Frontal cortex (tissue), 4 donors: ENCODE measurements around the gene ADAMTSL3. TPM values are rescaled to one million over a fixed set of nuclear protein-coding genes. Genes with fewer than 3 reads are reported as not detected.
"Not testable (repeated sequence)": the region's sequence is repeated elsewhere in the genome, so short reads cannot be mapped to it uniquely, and the experiment has no call there.

Experiments used
- DNase-seq, 2 donors: peaks; one replicate each; pipeline ENCODE4 v3.0.0; 2012; ENCODE audit warnings: low spot score in 2 of 2
- FAIRE-seq: peaks from 2 replicates; lab custom pipeline; 2012; peaks lifted over from hg19 to GRCh38; lab: Jason Lieb, UNC
- total RNA-seq: library from RNA; depleted of rRNA; stranded (reverse); fragments of >200 nt; gene quantifications from one replicate; pipeline ENCODE4 v1.2.3, GENCODE V29; 2014
- donor health status: control.
- donor health status: control.
- donor health status: control.

The ADAMTSL3 gene
- total RNA-seq, 1 donor from 2014 or later = 17.1 TPM

DNA sequence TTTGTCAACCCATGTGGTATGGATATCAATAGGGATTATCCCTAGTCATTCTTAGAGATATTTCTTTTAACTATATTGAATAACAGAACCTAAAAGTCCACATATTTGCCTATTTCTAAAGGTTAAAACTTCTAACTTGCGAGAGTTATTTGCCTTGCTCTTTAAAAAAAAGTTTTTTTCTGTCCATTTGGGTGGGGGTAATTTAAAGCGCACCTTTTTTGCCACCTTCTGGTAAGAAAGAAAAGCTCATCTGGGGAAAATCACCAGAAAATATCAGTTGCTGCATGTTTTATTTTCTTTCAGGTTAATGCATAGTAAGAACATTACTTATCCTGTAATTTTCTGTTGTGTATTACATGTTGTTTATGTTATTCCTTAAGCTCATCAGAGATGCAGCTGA lies 339.7 kb downstream of the ADAMTSL3 start:
- DNase-seq = no peak
- FAIRE-seq = no peak

DNA sequence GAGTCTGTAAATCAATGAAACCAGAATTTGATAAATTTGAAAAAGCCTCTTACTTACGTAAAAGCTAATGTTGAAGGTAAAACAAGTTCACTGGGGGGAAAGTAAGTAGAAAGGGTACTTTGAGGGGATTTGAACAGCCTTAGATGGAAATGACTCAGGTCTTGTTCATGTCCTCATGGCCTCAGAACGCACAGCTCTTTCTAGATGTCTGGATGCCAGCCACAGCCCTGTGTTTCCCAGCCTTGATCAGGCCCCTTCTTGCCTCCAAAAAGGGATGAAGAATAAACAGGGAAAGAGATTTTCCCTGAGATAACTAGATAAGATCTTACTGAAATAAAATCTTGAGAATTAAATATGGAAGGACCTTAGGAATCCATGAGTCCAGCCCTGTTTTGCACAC lies 344.6 kb downstream of the ADAMTSL3 start:
- no peak for DNase-seq
- no peak for FAIRE-seq

DNA sequence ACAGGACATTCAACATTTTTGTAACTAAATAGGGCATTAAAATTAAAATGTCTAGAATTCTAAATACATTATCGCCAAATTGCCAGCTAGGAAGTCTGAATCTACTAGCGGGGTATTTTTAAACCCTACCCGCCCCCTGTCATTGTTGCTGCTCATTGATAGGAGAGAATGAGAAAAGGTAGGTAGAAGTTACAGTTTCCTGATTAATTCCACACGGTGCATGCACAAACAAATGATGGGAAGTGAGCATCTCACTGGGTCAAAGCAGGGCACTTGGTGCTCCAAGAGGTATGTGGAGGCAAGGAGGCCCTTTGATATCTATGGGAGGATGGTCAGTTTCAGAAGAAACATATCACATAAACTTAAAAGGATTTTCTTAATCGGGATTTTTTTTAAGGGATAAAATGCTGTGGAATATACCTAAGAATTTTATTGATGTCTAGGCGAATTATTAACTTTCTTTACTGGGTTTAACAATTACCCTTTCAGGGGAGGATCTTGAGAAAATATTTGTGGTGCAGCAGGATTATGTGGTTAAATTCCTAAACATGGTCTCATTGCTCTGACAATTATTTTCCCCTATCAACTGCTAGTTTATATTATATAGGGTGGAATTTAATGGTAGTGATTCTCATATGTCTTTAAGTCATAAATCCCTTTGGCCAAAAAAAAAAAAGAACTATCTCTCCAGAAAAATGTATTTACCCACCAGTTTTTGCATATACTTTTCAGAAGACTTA lies 345.6 kb downstream of the ADAMTSL3 start:
- DNase-seq (no peak), FAIRE-seq (no peak)

DNA sequence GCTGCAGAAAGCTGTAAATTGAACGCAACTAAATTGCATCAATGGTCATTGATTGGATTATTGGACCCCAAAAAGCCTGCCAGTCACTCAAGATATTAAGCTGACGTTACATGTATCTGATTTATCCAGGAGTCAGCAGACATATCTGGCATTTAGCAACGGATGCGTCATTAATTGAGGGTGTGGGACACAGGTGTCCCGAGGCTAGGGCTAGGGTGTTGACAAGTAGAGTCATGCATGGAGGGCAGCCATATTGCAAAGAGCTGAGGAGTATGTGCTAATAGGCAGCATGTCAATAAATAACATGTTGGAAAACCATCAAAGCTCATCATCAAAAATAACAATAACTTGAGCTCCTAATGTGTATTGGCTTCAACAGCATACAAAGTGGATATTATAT lies 347.1 kb downstream of the ADAMTSL3 start:
- DNase-seq (no peak), FAIRE-seq (no peak)

DNA sequence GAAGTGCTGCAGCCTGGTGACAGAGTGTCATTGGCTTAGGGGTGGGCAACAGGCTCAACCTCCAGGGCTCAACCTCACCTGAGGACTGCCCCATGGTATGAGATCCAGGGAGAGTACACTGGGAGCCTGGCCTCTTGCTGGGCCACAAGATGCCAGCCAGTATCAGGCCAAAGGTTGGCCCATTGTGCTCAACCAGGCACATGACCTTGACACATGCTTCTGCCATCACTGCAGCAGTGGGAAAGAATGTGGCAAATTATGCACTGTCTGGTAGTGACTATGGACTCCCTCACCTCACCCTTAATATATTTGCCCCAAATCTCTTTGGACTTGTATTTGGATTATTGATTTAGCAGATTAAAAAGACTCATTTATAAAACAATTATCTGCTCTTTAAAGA lies 347.7 kb downstream of the ADAMTSL3 start:
- FAIRE-seq (no peak), DNase-seq (no peak)

DNA sequence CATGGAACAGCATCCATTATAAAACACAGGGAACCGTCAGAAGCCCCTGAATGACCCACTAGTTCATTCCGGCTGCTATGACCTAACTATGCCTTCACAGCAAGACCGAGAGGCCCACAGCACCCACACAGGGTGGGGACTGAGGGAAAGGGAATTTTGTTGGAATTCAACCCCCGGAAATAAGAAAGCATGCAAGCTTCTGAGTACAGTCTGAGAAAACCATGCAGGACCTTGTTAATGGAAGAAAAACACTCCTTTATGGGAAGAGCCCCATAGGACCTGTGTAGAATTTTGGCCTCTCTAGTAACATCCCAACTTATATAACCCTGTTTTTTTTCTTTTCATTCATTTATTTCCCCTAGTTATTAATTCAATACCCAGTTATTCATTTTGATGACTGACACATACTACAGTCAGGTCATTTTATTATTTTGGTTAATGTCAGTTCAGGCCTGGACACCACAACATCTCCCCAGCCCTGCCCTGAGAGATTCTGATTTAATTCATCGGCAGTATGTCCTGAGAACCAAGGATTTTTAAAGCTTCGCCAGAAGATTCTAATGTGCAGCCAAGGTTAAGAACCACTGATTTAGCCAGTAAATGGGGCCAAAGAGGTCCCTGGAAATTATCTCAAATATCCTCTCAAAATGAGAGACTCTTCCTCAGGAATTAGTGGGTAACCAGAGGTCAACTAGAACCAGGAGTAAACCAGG lies 350.0 kb downstream of the ADAMTSL3 start:
- FAIRE-seq (no peak), DNase-seq (no peak)

DNA sequence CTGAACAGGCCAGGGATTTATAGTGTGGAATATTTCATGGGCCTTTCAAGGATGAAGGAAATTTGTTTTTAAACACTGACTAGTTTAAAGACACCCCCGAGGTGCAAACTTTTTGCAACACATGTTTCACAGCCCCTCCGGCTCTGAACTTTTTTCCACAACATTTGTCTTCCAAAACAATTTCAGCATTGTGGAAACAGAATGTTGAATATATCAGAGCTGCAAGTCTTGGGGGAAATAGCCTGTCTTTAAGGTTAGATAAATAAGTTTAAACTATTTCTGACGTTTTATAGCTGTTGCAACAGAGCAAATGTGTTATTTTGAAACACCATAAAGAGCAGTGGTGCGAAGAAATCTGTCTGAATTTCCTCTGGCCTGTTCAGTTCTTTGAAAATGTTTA lies 352.5 kb downstream of the ADAMTSL3 start:
- FAIRE-seq (no peak), DNase-seq (no peak)

DNA sequence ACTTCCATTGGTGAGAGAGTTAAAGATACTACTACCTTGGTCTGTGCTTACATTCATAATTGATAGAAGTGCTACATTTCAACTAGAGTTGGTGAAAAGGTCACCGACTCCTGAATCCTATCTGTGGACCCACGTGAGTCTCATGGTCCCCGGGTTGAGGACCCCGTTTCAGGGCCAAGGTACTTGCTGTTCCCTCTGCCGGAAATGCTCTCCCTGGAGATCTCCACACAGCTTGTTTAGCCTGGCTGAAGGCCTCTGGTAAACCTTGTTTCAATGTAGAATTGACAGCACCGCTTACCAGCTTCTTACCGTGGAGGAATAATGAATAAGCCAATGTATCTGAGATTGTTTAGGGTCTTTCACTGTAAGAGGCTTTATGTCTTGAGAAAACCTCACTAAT lies 355.7 kb downstream of the ADAMTSL3 start:
- DNase-seq = no peak
- no peak for FAIRE-seq

DNA sequence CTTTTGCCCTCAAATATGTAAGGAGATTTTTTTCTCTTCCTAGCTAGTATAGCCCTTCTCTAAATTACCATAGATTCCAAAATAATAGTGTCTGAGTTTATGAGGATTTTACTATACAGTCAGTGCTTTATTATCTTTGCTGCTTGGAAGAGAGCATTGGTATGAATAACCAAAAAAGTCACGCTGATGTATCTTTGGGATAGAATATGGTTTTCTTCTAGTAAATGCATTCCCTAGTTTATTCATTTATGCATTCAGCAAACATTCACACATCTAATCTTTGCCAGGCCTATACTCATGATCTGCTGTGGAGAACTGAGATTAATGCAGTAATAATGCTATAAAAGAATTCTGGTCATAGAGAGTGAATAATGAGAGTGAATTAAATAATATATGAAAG lies 356.3 kb downstream of the ADAMTSL3 start:
- DNase-seq (no peak), FAIRE-seq (no peak)

DNA sequence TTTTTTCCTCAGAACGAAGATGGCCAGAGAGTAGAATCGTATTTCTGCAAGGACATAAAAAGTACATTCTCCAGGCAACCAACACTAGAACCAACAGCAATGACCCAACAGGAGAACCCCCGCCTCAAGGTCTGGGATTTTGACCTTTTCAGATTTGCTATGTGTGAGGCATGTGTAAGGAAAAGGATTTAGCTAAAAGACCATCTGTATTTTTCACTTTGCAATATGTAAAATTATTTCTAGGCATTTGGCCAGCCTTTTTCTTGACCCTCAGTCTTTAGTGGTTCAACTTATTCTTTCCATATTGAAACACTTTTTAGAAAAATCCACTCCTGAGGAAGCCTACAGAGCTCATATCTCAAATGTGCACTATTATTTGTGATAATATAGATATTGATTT lies 362.4 kb downstream of the ADAMTSL3 start:
- DNase-seq (no peak), FAIRE-seq (no peak)

DNA sequence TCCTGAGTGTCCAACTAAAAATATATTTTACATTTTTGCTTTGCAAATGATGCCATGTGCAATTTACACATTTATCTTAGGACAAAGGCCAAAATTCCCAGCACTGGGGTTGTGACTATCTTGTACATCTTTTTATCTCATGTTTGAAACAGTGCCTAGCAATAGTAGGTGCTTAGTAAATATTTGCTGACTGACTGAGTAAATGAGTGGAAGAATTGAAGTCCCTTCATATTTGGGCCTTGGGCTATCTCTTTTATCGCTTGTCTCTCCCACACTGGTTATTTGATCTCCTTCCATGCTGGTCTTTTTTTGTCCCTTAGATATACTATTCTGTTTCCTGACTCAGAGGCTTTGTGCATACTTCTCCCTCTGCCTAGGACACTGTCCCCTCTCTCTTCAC lies 368.6 kb downstream of the ADAMTSL3 start:
- FAIRE-seq (no peak), DNase-seq (no peak)

DNA sequence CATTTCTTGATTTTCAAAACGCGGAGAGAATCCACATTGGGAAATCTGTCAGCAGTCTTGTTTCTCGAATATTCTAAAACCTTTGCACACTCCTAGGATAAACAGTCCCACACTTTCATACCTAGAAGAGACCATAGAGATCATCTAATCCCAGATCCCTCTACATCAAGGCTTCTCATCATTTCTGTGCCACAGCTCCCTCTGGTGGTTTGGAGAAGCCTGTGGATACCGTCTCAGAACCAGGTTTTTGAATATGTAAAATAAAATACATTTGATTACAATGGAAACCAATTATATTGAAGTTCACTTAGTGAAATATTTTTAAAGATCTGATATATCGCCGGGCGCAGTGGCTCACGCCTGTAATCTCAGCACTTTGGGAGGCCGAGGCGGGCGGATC lies 369.7 kb downstream of the ADAMTSL3 start:
- FAIRE-seq = no peak

DNA sequence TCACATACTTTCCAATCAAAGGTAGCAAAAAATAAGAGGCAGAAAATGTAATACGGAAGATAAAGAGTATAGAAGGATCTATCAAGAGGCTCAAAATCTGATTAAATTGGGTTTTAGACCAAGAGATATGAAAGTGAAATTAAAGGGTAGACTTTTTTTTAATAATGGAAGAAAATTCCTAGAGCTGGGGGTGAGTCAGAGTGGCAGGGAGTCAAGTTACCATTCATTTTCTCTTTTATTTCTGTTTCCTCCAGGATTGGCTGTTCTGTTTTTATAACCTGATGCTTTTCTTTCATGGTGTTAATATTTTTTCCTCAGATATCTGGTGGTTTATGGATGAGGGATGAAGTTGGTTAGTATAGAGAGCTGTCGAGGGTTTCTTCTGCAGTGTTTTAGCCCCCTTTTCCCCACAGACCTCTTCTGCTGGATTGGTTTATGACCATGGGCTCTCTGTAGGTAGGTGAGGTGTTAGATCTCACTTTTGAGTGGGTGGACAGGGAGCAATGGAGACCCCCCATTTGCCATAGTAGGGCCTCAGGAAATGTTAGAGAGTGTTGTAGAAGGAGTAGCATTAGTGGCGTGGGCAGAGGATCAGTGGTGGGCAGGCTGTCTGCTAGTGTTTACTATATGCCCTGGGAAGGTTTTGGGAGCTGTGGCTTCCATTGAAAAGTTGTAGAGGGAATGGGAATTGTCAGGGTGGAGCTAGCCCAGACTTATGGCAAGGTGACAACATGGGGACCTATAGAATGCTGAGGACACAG lies 380.1 kb downstream of the ADAMTSL3 start:
- FAIRE-seq = no peak

More for the DNA sequence above, 369.7 kb downstream of the ADAMTSL3 start:
- DNase-seq = no peak

DNA sequence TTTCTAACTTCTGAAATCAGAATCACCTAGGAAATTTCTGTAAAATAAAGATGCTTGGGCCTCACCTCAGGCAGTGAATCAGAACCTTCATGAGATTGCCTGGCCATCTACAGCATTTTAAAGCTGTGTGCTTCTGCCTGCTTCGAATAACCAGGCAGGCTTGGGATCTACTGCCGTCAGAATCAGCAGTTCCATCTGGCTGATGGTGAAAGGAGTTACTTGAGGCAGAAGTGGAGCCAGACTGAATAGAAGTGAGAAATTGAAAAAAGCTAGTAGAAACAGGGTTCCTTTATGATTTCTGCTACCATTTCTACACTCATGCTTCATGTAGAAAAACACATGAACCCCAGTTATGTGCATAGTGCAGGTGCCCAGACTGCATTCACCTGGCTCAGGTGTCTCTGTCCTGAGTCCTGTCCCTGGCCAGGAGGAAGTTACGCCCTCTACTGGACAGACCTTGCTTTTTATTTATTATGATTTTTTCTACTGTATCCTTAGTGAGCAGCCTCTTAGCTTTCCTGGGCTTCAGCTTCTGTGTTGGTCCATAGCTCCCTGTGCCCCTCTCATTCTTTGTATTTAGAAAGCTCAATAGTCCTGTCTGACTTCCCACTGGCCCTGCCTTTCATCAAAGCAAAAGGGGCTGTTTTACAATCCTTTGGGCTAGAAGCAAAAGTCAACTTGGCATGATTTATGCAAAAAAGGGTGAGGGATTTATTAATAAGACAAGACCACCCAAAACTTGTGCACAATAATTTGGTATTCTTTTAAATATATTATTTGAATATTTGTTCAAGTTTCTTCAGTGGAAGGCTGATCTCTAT lies 380.9 kb downstream of the ADAMTSL3 start:
- FAIRE-seq (no peak), DNase-seq (no peak)

More for the DNA sequence above, 380.1 kb downstream of the ADAMTSL3 start:
- DNase-seq = no peak

DNA sequence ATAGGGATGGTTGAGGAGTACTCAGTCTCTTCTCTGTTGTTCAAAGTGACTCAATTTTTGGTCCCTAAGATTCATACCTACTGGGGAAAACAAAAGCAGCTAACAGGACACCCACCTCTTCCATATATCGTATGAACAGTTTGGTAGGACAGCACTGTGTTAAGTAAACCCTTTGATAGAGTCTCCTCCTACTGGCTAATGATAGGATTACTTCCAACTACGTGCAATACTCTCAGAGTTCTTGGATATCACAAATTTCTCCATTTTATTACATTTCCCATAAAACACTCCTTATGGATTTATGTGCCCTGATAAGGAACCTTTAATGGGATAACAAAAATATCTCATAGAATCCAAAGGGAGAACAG lies 381.5 kb downstream of the ADAMTSL3 start:
- FAIRE-seq (no peak), DNase-seq (peak in 1 of 2 donors; percentile 18)

DNA sequence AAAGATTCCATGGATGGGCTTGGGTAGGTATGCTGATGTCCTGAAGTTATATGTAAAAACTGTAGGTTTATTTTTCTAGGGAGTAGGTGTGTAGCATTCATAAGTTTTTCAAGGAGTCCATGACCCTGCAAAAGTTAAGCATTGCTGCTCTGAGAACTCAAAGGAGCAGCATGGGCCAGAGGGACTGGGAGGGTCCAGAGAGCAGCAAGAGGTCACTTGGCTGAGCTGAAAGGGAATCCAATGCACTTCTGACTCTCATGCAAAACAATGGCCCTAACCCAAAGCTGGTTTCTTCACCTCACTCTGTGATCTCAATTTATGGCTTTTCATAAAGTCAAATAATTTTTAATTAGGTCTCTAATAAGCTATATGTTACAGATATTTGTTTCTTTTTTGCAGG lies 383.4 kb downstream of the ADAMTSL3 start:
- FAIRE-seq (no peak), DNase-seq (no peak)

DNA sequence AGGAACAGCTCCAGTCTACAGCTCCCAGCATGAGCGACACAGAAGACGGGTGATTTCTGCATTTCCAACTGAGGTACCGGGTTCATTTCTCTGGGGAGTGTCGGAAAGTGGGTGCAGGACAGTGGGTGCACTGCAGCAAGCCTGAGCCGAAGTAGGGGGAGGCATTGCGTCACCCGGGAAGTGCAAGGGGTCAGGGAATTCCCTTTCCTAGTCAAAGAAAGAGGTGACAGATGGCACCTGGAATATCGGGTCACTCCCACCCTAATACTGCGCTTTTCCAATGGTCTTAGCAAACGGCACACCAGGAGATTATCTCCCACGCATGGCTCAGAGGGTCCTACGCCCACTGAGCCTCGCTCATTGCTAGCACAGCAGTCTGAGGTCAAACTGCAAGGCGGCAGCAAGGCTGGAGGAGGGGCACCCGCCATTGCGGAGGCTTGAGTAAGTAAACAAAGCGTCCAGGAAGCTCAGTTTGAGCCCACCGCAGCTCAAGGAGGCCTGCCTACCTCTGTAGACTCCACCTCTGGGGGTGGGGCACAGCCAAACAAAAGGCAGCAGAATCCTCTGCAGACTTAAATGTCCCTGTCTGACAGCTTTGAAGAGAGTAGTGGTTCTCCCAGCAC lies 388.6 kb downstream of the ADAMTSL3 start:
- not testable (repeated sequence) for FAIRE-seq, DNase-seq

DNA sequence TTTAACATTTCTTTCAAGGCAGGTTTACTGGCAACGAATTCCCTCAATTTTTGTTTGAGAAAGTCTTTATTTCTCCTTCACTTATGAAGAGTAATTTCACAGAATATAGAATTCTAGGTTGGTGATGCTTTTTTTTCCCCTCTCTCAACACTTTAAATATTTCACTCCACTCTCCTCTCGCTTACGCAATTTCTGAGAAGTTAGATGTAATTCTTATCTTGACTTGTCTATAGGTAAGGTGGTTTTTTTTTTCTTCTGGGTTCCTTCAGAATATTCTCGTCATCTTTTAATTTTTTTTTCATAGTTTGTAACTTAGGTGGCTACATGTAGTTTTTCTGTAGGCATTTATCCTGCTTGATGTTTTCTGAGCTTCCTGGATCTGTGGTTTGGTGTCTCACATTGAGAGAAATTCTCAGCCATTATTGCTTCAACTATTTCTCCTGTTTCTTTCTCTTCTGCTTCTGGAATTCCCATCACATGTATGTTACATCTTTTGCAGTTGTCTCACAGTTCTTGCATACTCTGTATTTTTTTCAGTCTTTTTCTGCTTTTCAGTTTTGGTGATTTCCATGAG lies 392.2 kb downstream of the ADAMTSL3 start:
- FAIRE-seq = no peak

DNA sequence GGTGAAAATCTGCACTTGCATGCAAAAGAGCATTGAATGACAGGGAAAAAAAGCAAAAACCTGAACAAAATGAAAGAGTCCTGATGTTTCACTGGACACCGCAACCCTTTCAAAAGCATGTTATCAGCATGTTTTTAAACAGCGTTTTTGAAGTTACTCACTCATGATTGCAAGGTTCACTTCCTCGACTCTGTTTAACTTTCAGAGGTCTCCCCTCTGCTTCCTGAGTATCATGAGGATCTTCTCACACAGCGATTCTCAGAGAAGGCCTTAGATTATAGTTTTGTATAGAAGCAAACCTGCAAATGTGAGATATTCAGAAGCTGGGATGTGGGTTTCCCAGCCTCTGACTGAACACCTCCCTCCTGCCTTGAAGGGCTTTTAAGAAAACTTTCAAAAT lies 395.6 kb downstream of the ADAMTSL3 start:
- DNase-seq, FAIRE-seq: not testable (repeated sequence)

More for the DNA sequence above, 392.2 kb downstream of the ADAMTSL3 start:
- no peak for DNase-seq
